GM18519 (cell line): Measurements from ENCODE around the gene RSAD2.

ENCODE experiments used
- ATAC-seq: cut with Tn5 transposase; IDR thresholded peaks from one replicate; pipeline ENCODE4 v1.9.1; 2021; ENCODE audit warnings: mild to moderate bottlenecking, moderate library complexity; ENCODE audit not compliant: unreplicated experiment, low FRiP score

RSAD2 gene

GRCh38 chr2:6863792-6864191, 13.8 kb upstream of the RSAD2 start:
- no peak for ATAC-seq

GRCh38 chr2:6864231-6864754, 13.3 kb upstream of the RSAD2 start:
- ATAC-seq = no peak

- peak; percentile 17 for ATAC-seq
Observed at GRCh38 chr2:6864923-6865345, 12.6 kb upstream of the RSAD2 start.

GRCh38 chr2:6865346-6866274, 12.0 kb upstream of the RSAD2 start, which contains the start of gene CMPK2:
CMPK2 (minus strand) TSS chr2:6865907; CDS start chr2:6865696, 211 bp downstream.
- peak; percentile 77 for ATAC-seq

GRCh38 chr2:6866275-6866671, 11.3 kb upstream of the RSAD2 start:
- ATAC-seq = peak; percentile 36

- ATAC-seq = no peak
Observed at GRCh38 chr2:6866982-6867381, 10.6 kb upstream of the RSAD2 start.

GRCh38 chr2:6872394-6872793, 5.2 kb upstream of the RSAD2 start:
- ATAC-seq = peak; percentile 87

GRCh38 chr2:6874032-6874431, 3.5 kb upstream of the RSAD2 start:
- no peak for ATAC-seq

- ATAC-seq = no peak
Observed at GRCh38 chr2:6876309-6876708, 1.3 kb upstream of the RSAD2 start.

- no peak for ATAC-seq
Observed at GRCh38 chr2:6878549-6878948, 972 bp downstream of the RSAD2 start.

GRCh38 chr2:6879011-6879410, 1.4 kb downstream of the RSAD2 start:
- ATAC-seq = no peak

GRCh38 chr2:6880200-6880733, 2.7 kb downstream of the RSAD2 start:
- ATAC-seq = no peak

- ATAC-seq = no peak
Observed at GRCh38 chr2:6881046-6881445, 3.5 kb downstream of the RSAD2 start.

GRCh38 chr2:6881516-6881915, 3.9 kb downstream of the RSAD2 start:
- no peak for ATAC-seq

GRCh38 chr2:6883448-6884122, 6.0 kb downstream of the RSAD2 start:
- ATAC-seq = no peak

GRCh38 chr2:6885551-6885950, 8.0 kb downstream of the RSAD2 start:
- no peak for ATAC-seq

GRCh38 chr2:6885968-6886367, 8.4 kb downstream of the RSAD2 start:
- ATAC-seq = no peak

- ATAC-seq = no peak
Observed at GRCh38 chr2:6887751-6888192, 10.2 kb downstream of the RSAD2 start.

- ATAC-seq = no peak
Observed at GRCh38 chr2:6888724-6889123, 11.1 kb downstream of the RSAD2 start.

- no peak for ATAC-seq
Observed at GRCh38 chr2:6893876-6894482, 16.4 kb downstream of the RSAD2 start.
